ENCODE results near the gene GRM5. TPM values are rescaled to one million over a fixed set of nuclear protein-coding genes. Genes with fewer than 3 reads are reported as not detected.
A peak's percentile ranks its signal among the peaks of the same experiment; 100 is the strongest.

Gene GRM5
- total RNA-seq, 1 donor = under 0.01 TPM

- DNase-seq (ENCODE audit: low read depth) = no peak
- TF ChIP-seq CTCF (IDR thresholded peaks at IDR 0.05; ENCODE audit: insufficient read depth, low read depth, low read length) = no peak
- H3K4me3 ChIP-seq (ENCODE audit: low read depth, low read length) = no peak overlapping the region
Measured at GRCh38 chr11:88521399-88521798, 544.4 kb downstream of the GRM5 start.

GRCh38 chr11:88520391-88520790, 545.4 kb downstream of the GRM5 start:
- no peak overlapping the region for H3K4me3 ChIP-seq (ENCODE audit: low read depth, low read length)
- peak; percentile 62 for DNase-seq (ENCODE audit: low read depth)
- TF ChIP-seq CTCF (IDR thresholded peaks at IDR 0.05; ENCODE audit: insufficient read depth, low read depth, low read length) = no peak

DNA sequence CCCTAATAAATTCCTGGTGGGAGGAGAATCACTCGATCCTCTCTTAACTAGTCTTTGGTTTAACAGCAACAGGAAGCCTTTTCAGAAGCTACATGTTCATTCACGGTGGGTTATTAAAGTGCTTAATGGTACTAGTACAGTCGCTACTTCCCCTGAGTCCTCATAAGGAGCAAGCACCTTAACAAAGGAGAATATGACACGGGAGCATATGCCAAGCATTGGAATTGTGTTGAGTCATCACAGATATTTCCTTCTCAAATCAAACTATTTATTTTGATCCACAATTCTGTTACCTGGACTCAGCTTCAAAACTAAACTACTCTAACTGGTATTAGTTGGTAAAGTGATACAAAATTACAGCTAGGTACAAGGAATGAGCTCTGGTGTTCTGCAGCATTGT, 550.8 kb downstream of the GRM5 start:
- TF ChIP-seq CTCF (IDR thresholded peaks at IDR 0.05; ENCODE audit: insufficient read depth, low read depth, low read length) = no peak
- DNase-seq (ENCODE audit: low read depth) = no peak

GRCh38 chr11:88511006-88511405, 554.8 kb downstream of the GRM5 start:
- no peak for TF ChIP-seq CTCF (IDR thresholded peaks at IDR 0.05; ENCODE audit: insufficient read depth, low read depth, low read length)
- peak; percentile 5 for DNase-seq (ENCODE audit: low read depth)
- H3K4me3 ChIP-seq (ENCODE audit: low read depth, low read length) = no peak overlapping the region

More for the DNA sequence above, 550.8 kb downstream of the GRM5 start:
- no peak overlapping the region for H3K4me3 ChIP-seq (ENCODE audit: low read depth, low read length)

GRCh38 chr11:88508759-88509581, 556.8 kb downstream of the GRM5 start:
- H3K4me3 ChIP-seq (ENCODE audit: low read depth, low read length) = peak overlapping the region; percentile 41
- no peak for DNase-seq (ENCODE audit: low read depth)
- no peak for TF ChIP-seq CTCF (IDR thresholded peaks at IDR 0.05; ENCODE audit: insufficient read depth, low read depth, low read length)

- no peak overlapping the region for H3K4me3 ChIP-seq (ENCODE audit: low read depth, low read length)
- no peak for TF ChIP-seq CTCF (IDR thresholded peaks at IDR 0.05; ENCODE audit: insufficient read depth, low read depth, low read length)
- no peak for DNase-seq (ENCODE audit: low read depth)
Measured at GRCh38 chr11:88508418-88508758, 557.4 kb downstream of the GRM5 start.
